GM06990 (cell line): Measurements from ENCODE around the gene RDH16.

Experiments used
- DNase-seq: peaks from one replicate; pipeline ENCODE4 v3.0.0-alpha.2; 2011; ENCODE audit not compliant: insufficient read length; ENCODE audit errors: extremely low read depth
- H3K27me3 ChIP-seq: replicated peaks from 2 replicates; pipeline ENCODE4 v1.6.0; 2011; ENCODE audit warnings: low read length; ENCODE audit not compliant: control insufficient read depth, insufficient read depth
- H3K36me3 ChIP-seq: 2 replicates; pipeline ENCODE4 v1.5.1; 2011; ENCODE audit warnings: low read length; ENCODE audit not compliant: control insufficient read depth, insufficient read depth
- H3K4me3 ChIP-seq: replicated peaks from 2 replicates; pipeline ENCODE4 v1.5.1; 2011; ENCODE audit warnings: low read depth, mild to moderate bottlenecking, control low read depth, low read length
- CTCF ChIP-seq: IDR thresholded peaks from 2 replicates; pipeline ENCODE4 v1.5.1; 2011; ENCODE audit warnings: low read length, control low read depth, mild to moderate bottlenecking, inconsistent platforms; ENCODE audit not compliant: insufficient read depth, poor library complexity, severe bottlenecking

The RDH16 gene

GRCh38 chr12:56991319-56992246 lies 34.2 kb upstream of the RDH16 start:
- no peak overlapping the region for H3K4me3 ChIP-seq
- H3K27me3 ChIP-seq, result no peaks in the 10 kb centered on the region
- H3K36me3 ChIP-seq, result no peaks in the 10 kb centered on the region
- no peak for TF ChIP-seq CTCF
- no peak for DNase-seq

GRCh38 chr12:56990648-56991318 lies 33.4 kb upstream of the RDH16 start:
- no peak for TF ChIP-seq CTCF
- Histone ChIP-seq H3K36me3 (no peaks in the 10 kb centered on the region), H3K27me3 (no peaks in the 10 kb centered on the region), H3K4me3 (no peak overlapping the region)
- DNase-seq, result no peak

- DNase-seq, result no peak
- Histone ChIP-seq H3K36me3 (no peaks in the 10 kb centered on the region), H3K27me3 (no peaks in the 10 kb centered on the region), H3K4me3 (no peak overlapping the region)
- TF ChIP-seq CTCF, result no peak
Observed at GRCh38 chr12:56989861-56990610, 32.6 kb upstream of the RDH16 start.

GRCh38 chr12:56988207-56988739 lies 30.9 kb upstream of the RDH16 start:
- H3K27me3 ChIP-seq, result no peaks in the 10 kb centered on the region
- no peak for TF ChIP-seq CTCF
- no peak for DNase-seq
- H3K36me3 ChIP-seq, result no peaks in the 10 kb centered on the region
- no peak overlapping the region for H3K4me3 ChIP-seq

- Histone ChIP-seq H3K36me3 (no peaks in the 10 kb centered on the region), H3K4me3 (no peak overlapping the region), H3K27me3 (no peaks in the 10 kb centered on the region)
- TF ChIP-seq CTCF, result peak; percentile 96
- DNase-seq, result peak; percentile 49
Observed at GRCh38 chr12:56987551-56988053, 30.2 kb upstream of the RDH16 start.
